ENCODE measurements around the gene LHFPL3. TPM values are rescaled to one million over a fixed set of nuclear protein-coding genes. Genes with fewer than 3 reads are reported as not detected.
"Not testable (repeated sequence)": the region's sequence is repeated elsewhere in the genome, so short reads cannot be mapped to it uniquely, and the experiment has no call there.

Gene LHFPL3
- polyA plus RNA-seq, 2 of the 4 experiments (the other 2 are of a cell fraction), result not detected

- ChIA-PET POLR2A (no interaction called here), CTCF (no interaction called here)
- H3K9me3 ChIP-seq, result no peaks in the 10 kb centered on the region
- DNase-seq (ENCODE audit: low read depth in 1 of 2, low spot score in 1 of 2) (no peak), FAIRE-seq (no peak), ATAC-seq (no peak)
- no peak overlapping the region for H3K4me3 ChIP-seq
- no peak overlapping the region for H3K4me2 ChIP-seq
- H3K4me1 ChIP-seq, result no peaks in the 10 kb centered on the region
- TF ChIP-seq CHD2 (IDR thresholded peaks at IDR 0.05; ENCODE audit: low read length, partially characterized antibody) (no peak), TP53 (CRISPR knock-in tag; IDR thresholded peaks at IDR 0.05) (no peak)
- no peak overlapping the region for H3K27ac ChIP-seq
Observed at GRCh38 chr7:104935276-104935675, 606.9 kb downstream of the LHFPL3 start.

GRCh38 chr7:104936546-104936945 lies 608.1 kb downstream of the LHFPL3 start:
- POLR2A ChIA-PET, result no interaction called here
- WGBS (ENCODE audit: missing lambda C conversion rate), result 72% methylated on average over 8 of the region's 8 CpGs

DNA sequence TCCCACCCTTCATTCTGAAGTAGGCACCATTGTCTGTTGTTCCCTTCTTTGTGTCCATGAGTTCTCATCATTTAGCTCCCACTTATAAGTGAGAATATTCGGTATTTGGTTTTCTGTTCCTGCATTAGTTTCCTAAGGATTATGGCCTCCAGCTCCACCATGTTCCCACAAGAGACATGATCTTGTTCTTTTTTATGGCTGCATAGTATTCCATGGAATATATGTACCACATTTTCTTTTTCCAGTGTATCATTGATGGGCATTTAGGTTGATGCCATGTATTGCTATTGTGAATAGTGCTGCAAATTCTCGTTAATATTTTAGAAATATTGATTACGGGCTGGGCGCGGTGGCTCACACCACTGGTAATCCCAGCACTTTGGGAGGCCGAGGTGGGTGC lies 609.1 kb downstream of the LHFPL3 start:
- CTCF ChIA-PET, result interaction anchor here (0.7 to 1.5 kb wide), 2 partner anchors 15 to 39 kb away, joined by 3 to 5 read pairs; no protein-coding TSS in a partner anchor
- FAIRE-seq; H3K4me1 ChIP-seq; H3K4me3 ChIP-seq; POLR2A ChIA-PET; DNase-seq (ENCODE audit: low read depth in 1 of 2, low spot score in 1 of 2); H3K9me3 ChIP-seq; H3K4me2 ChIP-seq; H3K27ac ChIP-seq; ATAC-seq: not testable (repeated sequence)
- WGBS (ENCODE audit: missing lambda C conversion rate), result 56% methylated on average over 6 of the region's 6 CpGs

More at GRCh38 chr7:104936546-104936945, 608.1 kb downstream of the LHFPL3 start:
- H3K4me3 ChIP-seq, result no peak overlapping the region
- DNase-seq (ENCODE audit: low read depth in 1 of 2, low spot score in 1 of 2), result no peak
- H3K4me1 ChIP-seq, result no peaks in the 10 kb centered on the region
- FAIRE-seq, result no peak
- CTCF ChIA-PET, result interaction anchor here (1.5 kb wide), 1 partner anchor 14 kb away, joined by 3 read pairs; no protein-coding TSS in a partner anchor
- H3K27ac ChIP-seq, result no peak overlapping the region
- no peak overlapping the region for H3K4me2 ChIP-seq
- no peaks in the 10 kb centered on the region for H3K9me3 ChIP-seq
- no peak for TF ChIP-seq ESRRA (IDR thresholded peaks at IDR 0.05; ENCODE audit: borderline replicate concordance, low read length)
- no peak for TF ChIP-seq GATA3 (IDR thresholded peaks at IDR 0.05; ENCODE audit: borderline replicate concordance)
- TF ChIP-seq MAFK (IDR thresholded peaks at IDR 0.05; ENCODE audit: partially characterized antibody), result no peak
- TF ChIP-seq SMC3 (IDR thresholded peaks at IDR 0.05), result no peak
- no peak for TF ChIP-seq HOXA7 (CRISPR knock-in tag; IDR thresholded peaks at IDR 0.05)
- no peak for TF ChIP-seq CHD2 (IDR thresholded peaks at IDR 0.05; ENCODE audit: low read length, partially characterized antibody)
- TF ChIP-seq HOXB5 (CRISPR knock-in tag; IDR thresholded peaks at IDR 0.05), result no peak
- peak in 1 of 2 experiments; percentile 14; a peak in 1 of 6 replicates for ATAC-seq

- peaks cover 4% of the 10 kb centered on the region; the same call in 1 of the 3 replicates for H3K4me1 ChIP-seq
- no peak for DNase-seq (ENCODE audit: low read depth in 1 of 2, low spot score in 1 of 2)
- no peaks in the 10 kb centered on the region for H3K9me3 ChIP-seq
- 96% methylated on average over 1 of the region's 1 CpG for WGBS (ENCODE audit: missing lambda C conversion rate)
- POLR2A ChIA-PET, result no interaction called here
- ATAC-seq, result 0 out of 6 replicates have a peak, but pooled peaks of 1 of the 2 experiments have one; percentile 26
- H3K4me2 ChIP-seq, result no peak overlapping the region
- H3K4me3 ChIP-seq, result no peak overlapping the region
- no peak overlapping the region for H3K27ac ChIP-seq
- TF ChIP-seq POLR2AphosphoS2 (conservative IDR thresholded peaks at IDR 0.05; ENCODE audit: low read length) (no peak), CEBPB (IDR thresholded peaks at IDR 0.05) (no peak), EHMT2 (IDR thresholded peaks at IDR 0.05; ENCODE audit: low read depth) (no peak), CHD4 (IDR thresholded peaks at IDR 0.05; ENCODE audit: borderline replicate concordance) (no peak)
- TF ChIP-seq, protein P1, sequence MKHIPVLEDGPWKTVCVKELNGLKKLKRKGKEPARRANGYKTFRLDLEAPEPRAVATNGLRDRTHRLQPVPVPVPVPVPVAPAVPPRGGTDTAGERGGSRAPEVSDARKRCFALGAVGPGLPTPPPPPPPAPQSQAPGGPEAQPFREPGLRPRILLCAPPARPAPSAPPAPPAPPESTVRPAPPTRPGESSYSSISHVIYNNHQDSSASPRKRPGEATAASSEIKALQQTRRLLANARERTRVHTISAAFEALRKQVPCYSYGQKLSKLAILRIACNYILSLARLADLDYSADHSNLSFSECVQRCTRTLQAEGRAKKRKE (CRISPR knock-in tag; IDR thresholded peaks at IDR 0.05; ENCODE audit: low read depth), result no peak
- no peak for FAIRE-seq
- CTCF ChIA-PET, result interaction anchor here (1.9 kb wide), 1 partner anchor 12 kb away, joined by 5 read pairs; no protein-coding TSS in a partner anchor
Observed at GRCh38 chr7:104938741-104939390, 610.5 kb downstream of the LHFPL3 start.

DNA sequence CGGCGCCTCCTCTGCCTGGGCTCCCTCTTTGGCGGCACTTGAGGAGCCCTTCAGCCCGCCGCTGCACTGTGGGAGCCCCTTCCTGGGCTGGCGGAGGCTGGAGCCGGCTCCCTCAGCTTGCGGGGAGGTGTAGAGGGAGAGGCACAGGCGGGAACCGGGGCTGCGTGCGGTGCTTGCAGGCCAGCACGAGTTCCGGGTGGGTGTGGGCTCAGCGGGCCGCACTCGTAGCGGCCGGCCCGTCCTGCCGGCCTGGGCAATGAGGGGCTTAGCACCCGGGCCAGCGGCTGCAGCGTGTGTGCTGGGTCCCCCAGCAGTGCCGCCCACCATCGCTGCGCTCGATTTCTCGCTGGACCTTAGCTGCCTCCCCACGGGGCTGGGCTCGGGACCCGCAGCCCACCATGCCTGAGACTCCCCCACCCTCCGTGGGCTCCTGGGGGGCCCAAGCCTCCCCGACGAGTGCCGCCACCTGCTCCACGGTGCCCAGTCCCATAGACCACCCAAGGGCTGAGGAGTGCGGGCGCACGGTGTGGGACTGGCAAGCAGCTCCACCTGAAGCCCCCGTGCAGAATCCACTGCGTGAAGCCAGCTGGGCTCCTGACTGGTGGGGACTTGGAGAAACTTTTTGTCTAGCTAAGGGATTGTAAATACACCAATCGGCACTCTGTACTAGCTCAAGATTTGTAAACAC lies 611.8 kb downstream of the LHFPL3 start:
- ChIA-PET POLR2A (no interaction called here), CTCF (interaction anchor here (0.7 to 1.9 kb wide), 2 partner anchors 13 to 137 kb away, joined by 3 to 5 read pairs; no protein-coding TSS in a partner anchor)
- Histone ChIP-seq H3K9me3 (no peaks in the 10 kb centered on the region), H3K4me1 (peaks cover 17% of the 10 kb centered on the region), H3K4me3 (no peak overlapping the region), H3K27ac (no peak overlapping the region), H3K4me2 (no peak overlapping the region)
- no peak for DNase-seq (ENCODE audit: low read depth in 1 of 2, low spot score in 1 of 2)
- TF ChIP-seq RFX5 (IDR thresholded peaks at IDR 0.05) (no peak), CHD4 (IDR thresholded peaks at IDR 0.05; ENCODE audit: borderline replicate concordance) (no peak), HOXB13 (CRISPR knock-in tag; IDR thresholded peaks at IDR 0.05; ENCODE audit: low read depth) (no peak), HDAC2 (IDR thresholded peaks at IDR 0.05) (no peak), ZFP36 (IDR thresholded peaks at IDR 0.05; ENCODE audit: borderline replicate concordance, partially characterized antibody) (no peak), TP53 (CRISPR knock-in tag; IDR thresholded peaks at IDR 0.05) (no peak), FOSL2 (IDR thresholded peaks at IDR 0.05) (no peak), FOSL2 (CRISPR knock-in tag; IDR thresholded peaks at IDR 0.05) (no peak), ESRRA (IDR thresholded peaks at IDR 0.05; ENCODE audit: borderline replicate concordance, low read length) (no peak), HOXB5 (CRISPR knock-in tag; IDR thresholded peaks at IDR 0.05) (no peak), TFCP2L1 (CRISPR knock-in tag; IDR thresholded peaks at IDR 0.05) (no peak), RAD21 (conservative IDR thresholded peaks at IDR 0.05 in 1 of 2, IDR thresholded peaks at IDR 0.05 in 1 of 2) (no peak), FOXS1 (CRISPR knock-in tag; IDR thresholded peaks at IDR 0.05) (no peak), MAZ (IDR thresholded peaks at IDR 0.05; ENCODE audit: borderline replicate concordance, low read depth, low read length) (no peak), ZC3H11A (IDR thresholded peaks at IDR 0.05) (no peak)
- TF ChIP-seq, protein P2, sequence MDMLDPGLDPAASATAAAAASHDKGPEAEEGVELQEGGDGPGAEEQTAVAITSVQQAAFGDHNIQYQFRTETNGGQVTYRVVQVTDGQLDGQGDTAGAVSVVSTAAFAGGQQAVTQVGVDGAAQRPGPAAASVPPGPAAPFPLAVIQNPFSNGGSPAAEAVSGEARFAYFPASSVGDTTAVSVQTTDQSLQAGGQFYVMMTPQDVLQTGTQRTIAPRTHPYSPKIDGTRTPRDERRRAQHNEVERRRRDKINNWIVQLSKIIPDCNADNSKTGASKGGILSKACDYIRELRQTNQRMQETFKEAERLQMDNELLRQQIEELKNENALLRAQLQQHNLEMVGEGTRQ (IDR thresholded peaks at IDR 0.05), result no peak
- 75% methylated on average over 17 of the region's 43 CpGs for WGBS (ENCODE audit: missing lambda C conversion rate)
- FAIRE-seq, result no peak
- ATAC-seq, result no peak
